Body of pancreas (tissue), 4 donors: Measurements from ENCODE around the gene PPDPF.

ENCODE experiments used
- CTCF ChIP-seq, 7 experiments: fragments of 450-650 bp in 4 of 7; fragments of 200-600 bp in 3 of 7; sonication (generic) in 3 of 7; IDR thresholded peaks; one replicate each; pipeline ENCODE4 v1.5.1; 2016 to 2019; ENCODE audit warnings: antibody characterized with exemption in 7 of 7
- POLR2A ChIP-seq, 3 donors: fragments of 450-650 bp; IDR thresholded peaks; one replicate each; pipeline ENCODE4 v1.6.1; 2016; ENCODE audit warnings: antibody characterized with exemption in 3 of 3, mild to moderate bottlenecking in 2 of 3

- TF ChIP-seq CTCF (IDR thresholded peaks at IDR 0.05) (no peak), POLR2A (IDR thresholded peaks at IDR 0.05) (no peak)
These were observed 42.1 kb downstream of the PPDPF start for GRCh38 chr20:63562461-63563224.
